Activated naive CD4-positive, alpha-beta T cell treated with anti-CD3 and anti-CD28 coated beads for 36 hours (primary cell): Measurements from ENCODE around the gene TMEM184B. TPM values are rescaled to one million over a fixed set of nuclear protein-coding genes. Genes with fewer than 3 reads are reported as not detected.

ENCODE experiments used
- CTCF ChIA-PET: fragments of 350-600 bp; sonication (Branson Sonifier 250); formaldehyde crosslinking; loops from one replicate; lab custom pipeline; 2021; ENCODE audit warnings: antibody characterized with exemption; lab: Charles Lee
- DNase-seq: peaks from one replicate; pipeline ENCODE4 v3.0.0-alpha.2; 2020
- H3K27ac Mint-ChIP-seq: one replicate; pipeline ENCODE4 v1.8.0; 2021; ENCODE audit warnings: mild to moderate bottlenecking, mixed read lengths
- H3K27me3 Mint-ChIP-seq: one replicate; pipeline ENCODE4 v1.8.0; 2021; ENCODE audit warnings: low read depth, mixed read lengths
- H3K36me3 Mint-ChIP-seq: one replicate; pipeline ENCODE4 v1.8.0; 2021; ENCODE audit warnings: low read depth, mixed read lengths
- H3K4me1 Mint-ChIP-seq: one replicate; pipeline ENCODE4 v1.8.0; 2021; ENCODE audit warnings: low read depth, mixed read lengths
- H3K4me3 Mint-ChIP-seq: one replicate; pipeline ENCODE4 v1.8.0; 2021; ENCODE audit warnings: mild to moderate bottlenecking, moderate library complexity, mixed read lengths
- H3K9me3 Mint-ChIP-seq: one replicate; pipeline ENCODE4 v1.8.0; 2021; ENCODE audit warnings: mixed read lengths
- intact Hi-C: fragments of 100-400 bp; cut with micrococcal nuclease; formaldehyde crosslinking; loops from one replicate; pipeline ENCODE4 v1.15.1; 2023
- total RNA-seq, 2 experiments: library from RNA; stranded (reverse); gene quantifications; one replicate each; pipeline ENCODE4 v1.2.3, GENCODE V29; 2021

Gene TMEM184B
- total RNA-seq, 2 experiments from 2014 or later: 15.0 to 15.3 TPM

DNA sequence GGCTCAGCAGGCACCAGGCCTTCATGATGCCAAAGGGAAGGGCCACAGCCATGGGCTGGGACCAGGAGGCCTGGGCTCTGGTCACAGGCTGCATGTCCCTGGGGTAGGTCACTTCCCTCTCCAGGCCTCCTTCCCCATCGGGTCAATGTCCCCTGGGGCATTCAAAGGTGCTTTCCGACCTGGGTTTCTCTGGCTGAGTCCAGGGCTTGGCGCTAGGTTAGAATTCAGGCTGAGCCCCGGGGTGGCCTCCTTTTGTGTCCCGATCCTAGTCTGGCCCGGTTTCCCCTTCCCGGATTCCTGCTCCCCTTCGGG, 58.9 kb downstream of the TMEM184B start:
- Mint-ChIP-seq H3K27ac (no peak overlapping the region), H3K4me3 (no peak overlapping the region), H3K27me3 (no peaks in the 10 kb centered on the region), H3K4me1 (peaks cover 22% of the 10 kb centered on the region), H3K9me3 (no peaks in the 10 kb centered on the region), H3K36me3 (no peaks in the 10 kb centered on the region)
- CTCF ChIA-PET: interaction anchor here (1.4 kb wide), 1 partner anchor 99 kb away, joined by 3 read pairs; no protein-coding TSS in a partner anchor
- intact Hi-C loops: no loop called here
- DNase-seq: no peak

DNA sequence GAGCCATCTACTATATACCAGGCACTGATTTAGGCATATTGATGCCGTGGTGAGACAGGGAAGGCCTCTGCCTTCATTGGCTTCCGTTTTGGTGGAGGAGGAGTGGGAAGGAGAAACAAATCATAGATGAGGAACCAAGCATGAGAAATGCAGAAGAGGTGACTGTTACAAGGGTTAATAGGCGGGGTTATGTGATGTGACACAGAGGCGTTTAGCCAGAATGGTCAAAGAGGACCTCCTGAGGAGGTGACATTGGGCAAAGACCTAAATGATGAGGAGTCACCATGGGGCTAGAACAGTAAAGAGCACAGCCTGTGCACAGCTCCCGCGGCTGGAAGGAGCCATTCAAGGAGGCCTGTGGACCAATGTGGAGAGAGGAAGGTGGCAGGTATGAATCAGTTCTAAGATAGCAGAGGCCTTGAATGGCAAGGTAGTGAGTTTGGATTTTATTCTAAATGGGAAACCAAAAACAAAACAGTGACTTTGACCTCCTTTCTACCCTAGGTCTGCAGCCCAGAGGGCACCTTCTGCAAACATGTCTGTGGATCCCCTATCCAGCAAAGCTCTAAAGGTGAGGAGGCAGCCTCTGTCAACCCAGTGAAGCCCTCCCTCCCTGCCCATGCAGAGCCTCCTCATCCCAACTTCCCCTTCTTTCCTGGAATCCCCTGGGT, 59.4 kb downstream of the TMEM184B start:
- H3K4me1 Mint-ChIP-seq: peaks cover 20% of the 10 kb centered on the region
- intact Hi-C loops: no loop called here
- no peak overlapping the region for H3K27ac Mint-ChIP-seq
- no peaks in the 10 kb centered on the region for H3K9me3 Mint-ChIP-seq
- H3K4me3 Mint-ChIP-seq: no peak overlapping the region
- CTCF ChIA-PET: no interaction called here
- no peak for DNase-seq
- no peaks in the 10 kb centered on the region for H3K36me3 Mint-ChIP-seq
- H3K27me3 Mint-ChIP-seq: no peaks in the 10 kb centered on the region

DNA sequence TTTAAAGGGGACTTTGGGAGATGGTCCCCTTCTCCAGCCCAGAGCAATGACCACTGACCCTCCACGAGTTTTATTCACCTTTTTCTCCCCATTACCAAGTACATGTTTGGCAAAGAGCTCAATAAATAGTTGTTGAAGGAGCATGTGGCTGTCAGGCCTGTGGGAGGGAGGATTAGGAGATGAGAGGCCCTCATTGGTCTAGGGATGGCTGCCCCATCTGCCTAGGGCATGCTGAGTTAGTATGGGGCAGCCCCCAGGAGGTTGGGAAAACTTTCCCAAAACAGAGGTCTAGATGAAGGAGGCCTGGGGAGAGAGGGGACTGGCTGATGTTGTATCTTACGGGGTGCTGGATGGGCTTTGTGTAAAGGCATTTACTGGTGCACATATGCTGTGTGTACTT, 60.4 kb downstream of the TMEM184B start:
- no peak overlapping the region for H3K27ac Mint-ChIP-seq
- no peak for DNase-seq
- CTCF ChIA-PET: no interaction called here
- H3K27me3 Mint-ChIP-seq: no peaks in the 10 kb centered on the region
- no peaks in the 10 kb centered on the region for H3K9me3 Mint-ChIP-seq
- peaks cover 16% of the 10 kb centered on the region for H3K4me1 Mint-ChIP-seq
- H3K36me3 Mint-ChIP-seq: no peaks in the 10 kb centered on the region
- no peak overlapping the region for H3K4me3 Mint-ChIP-seq
- intact Hi-C loops: no loop called here

DNA sequence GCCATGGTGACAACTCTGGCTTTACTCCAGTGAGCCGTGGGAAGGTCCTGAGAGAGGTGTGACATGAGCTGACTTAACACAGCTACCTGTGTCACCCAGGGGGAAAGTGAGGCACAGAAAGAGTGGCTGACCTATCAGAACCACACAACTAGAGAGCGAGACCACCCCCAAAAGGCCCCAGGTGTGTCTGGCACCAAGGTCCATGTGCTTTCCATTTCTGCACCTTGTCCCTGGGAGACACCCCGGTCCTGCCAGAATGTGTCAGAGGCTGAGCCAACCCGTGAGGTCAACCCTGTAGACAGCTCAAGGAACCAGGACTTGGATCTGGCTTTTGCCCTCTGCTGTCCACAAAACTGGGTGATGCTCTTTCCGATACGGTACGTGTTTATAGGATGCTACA, 61.3 kb downstream of the TMEM184B start:
- H3K27ac Mint-ChIP-seq: no peak overlapping the region
- no peaks in the 10 kb centered on the region for H3K9me3 Mint-ChIP-seq
- CTCF ChIA-PET: no interaction called here
- H3K36me3 Mint-ChIP-seq: no peaks in the 10 kb centered on the region
- H3K4me1 Mint-ChIP-seq: peaks cover 16% of the 10 kb centered on the region
- H3K4me3 Mint-ChIP-seq: no peak overlapping the region
- no peak for DNase-seq
- no peaks in the 10 kb centered on the region for H3K27me3 Mint-ChIP-seq
- intact Hi-C loops: no loop called here

DNA sequence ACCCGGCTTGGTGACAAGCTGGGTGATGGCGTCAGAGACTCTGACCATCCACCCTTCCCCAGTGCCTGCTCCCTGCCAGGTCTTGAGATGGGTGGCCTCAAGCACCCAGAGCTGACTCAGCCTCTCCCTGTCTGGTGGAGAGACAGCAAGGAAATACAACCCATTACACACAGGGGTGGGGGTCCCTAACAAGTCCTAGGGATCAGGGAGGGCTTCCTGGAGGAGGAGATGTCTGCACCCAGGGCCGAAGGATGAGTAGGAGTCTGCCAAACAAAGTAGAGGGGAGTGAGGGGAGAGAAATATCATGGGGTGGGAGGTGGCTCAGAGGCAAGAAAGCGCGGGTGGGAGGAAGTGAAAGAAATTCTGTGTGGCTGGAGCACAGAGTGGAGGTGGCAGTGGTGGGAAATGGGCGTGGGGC, 64.2 kb downstream of the TMEM184B start:
- CTCF ChIA-PET: no interaction called here
- peaks cover 19% of the 10 kb centered on the region for H3K4me1 Mint-ChIP-seq
- H3K9me3 Mint-ChIP-seq: no peaks in the 10 kb centered on the region
- H3K27ac Mint-ChIP-seq: no peak overlapping the region
- intact Hi-C loops: loop anchor here (10.0 kb wide), 1 partner anchor 546 kb away; the partner anchor contains the start of gene SUN2
- H3K36me3 Mint-ChIP-seq: no peaks in the 10 kb centered on the region
- no peak overlapping the region for H3K4me3 Mint-ChIP-seq
- no peaks in the 10 kb centered on the region for H3K27me3 Mint-ChIP-seq
- DNase-seq: no peak

DNA sequence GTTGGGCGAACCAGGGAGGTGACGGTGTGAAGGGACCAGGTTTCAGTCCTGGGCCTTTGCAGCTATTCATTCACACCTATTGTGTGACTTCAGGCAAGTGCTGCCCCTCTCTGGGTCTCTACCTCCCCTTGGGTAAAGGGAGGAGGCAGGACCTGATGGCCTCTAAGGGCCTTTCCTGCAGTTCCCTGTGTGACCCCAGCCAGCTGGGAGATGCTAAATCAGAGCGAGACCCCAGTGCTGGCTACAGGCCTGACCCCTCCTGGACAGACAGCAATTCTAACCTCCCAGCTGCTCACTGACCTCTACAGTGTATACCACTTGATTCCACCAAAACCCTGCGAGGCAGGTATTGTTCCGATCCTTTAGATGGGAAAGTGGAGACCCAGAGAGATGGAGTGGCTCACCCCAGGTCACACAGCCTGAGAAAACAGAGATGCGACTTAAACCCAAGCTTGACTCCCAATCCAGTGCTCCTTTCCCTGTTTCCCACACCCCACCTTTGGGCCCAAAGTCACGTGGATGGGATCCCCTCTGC, 64.8 kb downstream of the TMEM184B start:
- Mint-ChIP-seq H3K36me3 (no peaks in the 10 kb centered on the region), H3K9me3 (no peaks in the 10 kb centered on the region), H3K4me3 (no peak overlapping the region), H3K27me3 (no peaks in the 10 kb centered on the region), H3K4me1 (peaks cover 19% of the 10 kb centered on the region), H3K27ac (no peak overlapping the region)
- CTCF ChIA-PET: no interaction called here
- DNase-seq: no peak
- intact Hi-C loops: loop anchor here (10.0 kb wide), 1 partner anchor 547 kb away; the partner anchor contains the start of gene SUN2

DNA sequence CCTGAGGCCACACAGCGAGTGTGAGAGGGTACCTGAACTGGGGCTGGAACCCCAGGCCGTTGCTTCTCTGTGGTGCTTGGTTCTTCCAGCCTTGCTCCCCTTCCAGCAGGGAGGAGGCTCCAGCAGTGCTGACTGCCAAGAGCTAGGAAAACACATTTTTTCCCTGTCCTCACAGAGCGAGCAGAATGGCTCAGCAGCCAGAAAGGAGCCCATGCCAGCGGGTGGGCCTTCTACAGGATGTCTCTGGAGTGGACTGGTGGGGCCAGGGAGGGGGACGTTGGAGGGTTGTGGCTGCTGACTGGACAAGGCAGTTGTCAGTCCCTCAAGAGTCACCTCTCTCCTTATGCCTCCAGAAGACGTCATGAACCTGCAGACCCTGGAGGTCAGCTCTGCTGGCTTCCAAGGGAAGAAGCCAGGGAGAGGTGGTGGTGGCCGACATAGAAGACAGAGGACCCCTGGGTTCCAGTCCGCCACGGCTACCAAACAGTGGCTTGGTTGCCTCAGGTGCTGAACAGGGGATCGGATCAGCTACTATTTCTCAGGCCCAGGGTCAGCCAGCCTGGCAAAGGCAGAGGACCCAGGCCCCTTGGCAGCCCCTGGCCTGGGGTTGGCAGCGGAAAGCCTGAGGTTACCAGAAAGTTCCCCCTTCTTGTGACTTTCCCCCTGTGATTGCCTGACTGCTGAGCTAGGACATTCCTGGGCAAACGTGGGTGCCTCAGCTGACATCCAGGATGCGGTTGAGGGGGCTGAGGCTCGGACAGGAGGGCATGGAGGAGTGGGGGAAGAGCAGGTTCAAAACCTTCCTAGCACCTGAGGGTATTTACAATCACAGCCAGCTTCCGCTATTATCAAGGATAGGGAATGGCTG, 67.3 kb downstream of the TMEM184B start:
- Mint-ChIP-seq H3K27me3 (no peaks in the 10 kb centered on the region), H3K27ac (no peak overlapping the region), H3K36me3 (no peaks in the 10 kb centered on the region), H3K4me1 (peaks cover 31% of the 10 kb centered on the region), H3K9me3 (no peaks in the 10 kb centered on the region), H3K4me3 (no peak overlapping the region)
- no peak for DNase-seq
- intact Hi-C loops: loop anchor here (10.0 kb wide), 1 partner anchor 549 kb away; the partner anchor contains the start of gene SUN2
- CTCF ChIA-PET: no interaction called here

DNA sequence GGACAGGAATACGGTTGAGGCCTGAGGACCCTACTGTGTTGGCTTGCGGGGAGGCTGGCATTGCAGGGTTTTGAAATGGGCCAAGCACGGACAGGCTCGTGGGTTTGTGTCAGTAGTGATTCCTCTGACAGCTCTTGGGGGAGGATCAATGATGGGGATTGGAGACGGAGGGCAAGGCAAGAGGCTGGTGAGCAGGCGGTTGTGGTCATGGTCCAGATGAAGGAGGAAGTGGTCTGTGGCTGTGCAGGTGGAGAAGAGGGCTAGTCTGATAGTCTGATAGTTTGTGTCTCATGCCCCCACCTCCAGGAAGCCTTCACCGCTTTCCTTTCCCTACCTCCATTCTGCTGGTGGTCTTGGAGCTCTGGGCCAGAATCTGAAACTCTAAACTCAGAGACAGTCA, 68.0 kb downstream of the TMEM184B start:
- Mint-ChIP-seq H3K4me1 (peaks cover 28% of the 10 kb centered on the region), H3K9me3 (no peaks in the 10 kb centered on the region), H3K36me3 (no peaks in the 10 kb centered on the region), H3K4me3 (no peak overlapping the region), H3K27me3 (no peaks in the 10 kb centered on the region), H3K27ac (no peak overlapping the region)
- no peak for DNase-seq
- CTCF ChIA-PET: interaction anchor here (1.1 to 1.4 kb wide), 2 partner anchors 24 to 152 kb away, joined by 3 to 4 read pairs; no protein-coding TSS in a partner anchor
- intact Hi-C loops: loop anchor here (10.0 kb wide), 1 partner anchor 550 kb away; the partner anchor contains the start of gene SUN2

DNA sequence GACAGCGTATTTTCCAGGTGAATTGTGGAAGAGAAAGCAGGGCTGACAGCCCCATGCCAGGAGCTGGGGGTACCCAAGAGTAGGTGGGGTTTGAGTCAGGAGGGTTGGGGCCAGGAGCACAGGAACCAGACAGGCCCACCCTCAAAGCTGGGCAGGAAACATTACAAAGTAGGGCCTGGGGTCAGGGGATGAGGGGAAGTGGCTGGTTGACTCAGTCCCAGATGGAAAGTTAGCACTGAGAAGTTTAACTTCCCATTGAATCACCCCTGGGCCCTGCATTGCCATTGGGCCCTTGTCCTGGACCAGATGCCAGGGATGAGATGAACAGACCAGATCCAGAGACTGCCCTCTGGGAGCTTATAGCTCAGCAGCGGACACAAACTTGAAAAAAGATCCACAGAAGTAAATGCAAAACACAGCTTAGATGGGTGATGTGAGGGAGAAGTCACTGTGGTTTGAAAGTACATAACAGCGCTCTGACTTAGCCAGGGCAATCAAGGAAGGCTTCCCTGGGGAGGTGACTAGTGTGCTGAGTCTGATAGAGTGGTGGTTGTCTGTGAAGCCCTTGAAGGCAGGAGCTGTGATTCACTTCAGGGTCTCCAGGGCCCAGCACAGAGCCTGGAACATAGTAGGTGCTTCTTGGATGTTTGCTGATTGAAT, 68.8 kb downstream of the TMEM184B start:
- Mint-ChIP-seq H3K36me3 (no peaks in the 10 kb centered on the region), H3K27me3 (no peaks in the 10 kb centered on the region), H3K4me1 (peaks cover 28% of the 10 kb centered on the region), H3K4me3 (peak overlapping the region; percentile 15), H3K27ac (peak overlapping the region; percentile 61), H3K9me3 (no peaks in the 10 kb centered on the region)
- DNase-seq: no peak
- CTCF ChIA-PET: interaction anchor here (1.1 to 1.4 kb wide), 2 partner anchors 25 to 152 kb away, joined by 3 to 4 read pairs; no protein-coding TSS in a partner anchor
- intact Hi-C loops: loop anchor here (10.0 kb wide), 1 partner anchor 551 kb away; the partner anchor contains the start of gene SUN2

DNA sequence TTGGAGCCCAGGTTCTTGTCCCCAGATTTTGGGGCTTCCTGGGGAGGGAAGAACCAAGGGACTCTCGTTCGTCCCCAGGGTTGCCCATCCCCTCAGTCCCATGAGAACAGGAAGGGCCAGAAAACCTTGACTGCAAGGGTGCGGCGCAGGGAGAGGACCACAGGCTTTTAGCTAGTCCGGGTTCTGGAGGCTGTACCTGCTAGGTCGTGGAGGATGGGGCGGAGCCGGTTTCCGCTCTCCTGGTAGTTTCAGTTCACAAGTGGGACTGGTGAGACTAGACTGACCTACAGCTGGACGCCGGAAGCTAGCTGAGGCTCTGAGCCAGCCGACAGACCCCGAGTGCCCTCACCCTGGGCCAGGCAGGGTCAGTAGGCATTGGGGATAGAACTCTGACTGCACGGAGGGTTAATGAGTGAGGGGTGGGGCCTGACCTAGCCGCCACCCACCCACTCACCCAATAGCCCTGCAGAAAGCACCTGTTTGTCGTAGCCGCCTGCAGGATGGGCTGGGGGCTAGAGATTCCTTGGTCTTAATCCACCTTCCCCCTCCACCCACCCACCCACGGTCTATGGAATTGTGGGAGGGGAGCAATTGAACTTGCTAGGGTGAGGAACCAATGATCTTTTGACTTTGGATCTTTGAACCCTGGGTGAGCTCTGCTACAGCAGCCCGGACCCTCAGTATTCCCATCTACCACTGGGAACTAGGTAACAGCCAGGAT, 69.6 kb downstream of the TMEM184B start:
- CTCF ChIA-PET: interaction anchor here (0.9 to 1.4 kb wide), 3 partner anchors 11 to 367 kb away, joined by 3 to 4 read pairs (median 3); partner anchors contain the start of gene DMC1
- intact Hi-C loops: loop anchor here (10.0 kb wide), 1 partner anchor 552 kb away; the partner anchor contains the start of gene SUN2
- DNase-seq: peak; percentile 47
- Mint-ChIP-seq H3K27me3 (no peaks in the 10 kb centered on the region), H3K4me1 (peaks cover 28% of the 10 kb centered on the region), H3K27ac (no peak overlapping the region), H3K36me3 (no peaks in the 10 kb centered on the region), H3K4me3 (peak overlapping the region; percentile 79), H3K9me3 (no peaks in the 10 kb centered on the region)

DNA sequence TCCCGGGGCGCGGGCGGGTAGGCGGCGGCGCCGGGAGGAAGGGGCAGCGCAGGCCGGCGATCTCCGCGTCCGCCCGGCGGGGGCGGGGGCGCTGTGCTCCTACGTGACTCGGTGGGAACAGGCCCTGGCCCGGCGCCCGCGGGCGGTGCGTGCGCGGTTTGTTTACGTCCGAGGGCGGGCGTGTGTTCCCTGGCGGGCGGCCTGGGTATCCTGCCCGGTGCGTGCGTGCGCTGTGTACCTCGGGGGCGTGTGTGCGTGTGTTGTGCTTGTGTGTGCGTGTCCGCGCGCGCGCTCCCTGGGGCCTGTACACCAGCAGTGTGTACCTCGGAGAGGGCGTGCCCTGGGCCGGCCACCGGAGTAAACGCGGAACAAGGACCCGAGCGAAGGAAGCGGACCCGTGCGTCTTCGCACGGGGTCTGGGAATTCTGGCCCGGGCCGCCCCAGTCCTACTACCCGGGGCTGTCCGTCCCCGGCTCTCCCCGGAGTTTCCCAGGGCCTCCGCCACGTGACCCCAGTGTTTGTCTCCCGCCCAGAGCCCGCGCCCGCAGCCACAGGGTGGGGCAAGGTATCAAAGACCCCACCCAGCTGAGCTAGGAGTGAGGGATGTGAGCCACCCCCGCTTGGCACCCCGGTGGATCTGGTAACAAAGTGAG, 70.2 kb downstream of the TMEM184B start:
- no peak overlapping the region for H3K27ac Mint-ChIP-seq
- CTCF ChIA-PET: interaction anchor here (0.6 to 1.1 kb wide), 3 partner anchors 10 to 368 kb away, joined by 3 read pairs; partner anchors contain the start of gene DMC1
- intact Hi-C loops: loop anchor here (10.0 kb wide), 1 partner anchor 552 kb away; the partner anchor contains the start of gene SUN2
- H3K9me3 Mint-ChIP-seq: no peaks in the 10 kb centered on the region
- no peaks in the 10 kb centered on the region for H3K36me3 Mint-ChIP-seq
- H3K27me3 Mint-ChIP-seq: no peaks in the 10 kb centered on the region
- DNase-seq: peak; percentile 60
- H3K4me1 Mint-ChIP-seq: peaks cover 28% of the 10 kb centered on the region
- peak overlapping the region; percentile 79 for H3K4me3 Mint-ChIP-seq
